Measurements from ENCODE around the gene ALKBH3.

Gene ALKBH3

GRCh38 chr11:43898574-43898973, 17.9 kb downstream of the ALKBH3 start:
- no peak for DNase-seq

- DNase-seq = no peak
Observed at GRCh38 chr11:43899094-43899493, 18.5 kb downstream of the ALKBH3 start.

DNA sequence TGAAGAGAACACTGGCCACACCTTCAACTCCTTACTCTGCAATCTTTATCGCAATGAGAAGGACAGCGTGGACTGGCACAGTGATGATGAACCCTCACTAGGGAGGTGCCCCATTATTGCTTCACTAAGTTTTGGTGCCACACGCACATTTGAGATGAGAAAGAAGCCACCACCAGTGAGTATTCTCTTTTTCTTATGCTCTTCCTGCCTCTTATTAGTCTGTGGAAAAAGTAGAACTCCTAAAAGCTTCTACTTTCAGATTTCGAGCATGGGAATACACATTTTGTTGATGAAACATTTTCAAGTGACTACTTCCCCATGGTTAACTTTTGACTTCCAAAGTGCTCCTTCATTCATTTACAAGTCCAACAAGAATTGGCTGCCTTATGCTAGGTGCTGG, 20.9 kb downstream of the ALKBH3 start:
- no peak for DNase-seq

DNA sequence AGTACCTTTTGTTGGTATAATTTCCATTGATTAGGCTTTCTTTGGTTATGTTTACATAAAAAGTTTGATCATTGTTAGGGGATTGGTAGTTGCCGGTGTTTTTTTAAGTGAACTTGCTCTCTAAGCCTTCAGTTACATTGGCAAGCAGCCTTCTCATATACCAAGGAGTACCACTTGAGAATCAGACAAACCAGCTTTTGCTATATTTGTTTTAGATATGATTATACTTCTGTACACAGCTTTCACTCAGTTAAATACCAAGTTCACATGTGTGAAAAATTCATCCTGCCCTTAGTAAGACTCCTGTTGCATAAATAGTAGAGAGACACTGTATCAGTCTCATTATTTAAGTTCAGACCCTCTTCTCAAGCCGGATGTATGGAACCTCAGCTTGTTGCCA, 22.4 kb downstream of the ALKBH3 start:
- DNase-seq = no peak

DNA sequence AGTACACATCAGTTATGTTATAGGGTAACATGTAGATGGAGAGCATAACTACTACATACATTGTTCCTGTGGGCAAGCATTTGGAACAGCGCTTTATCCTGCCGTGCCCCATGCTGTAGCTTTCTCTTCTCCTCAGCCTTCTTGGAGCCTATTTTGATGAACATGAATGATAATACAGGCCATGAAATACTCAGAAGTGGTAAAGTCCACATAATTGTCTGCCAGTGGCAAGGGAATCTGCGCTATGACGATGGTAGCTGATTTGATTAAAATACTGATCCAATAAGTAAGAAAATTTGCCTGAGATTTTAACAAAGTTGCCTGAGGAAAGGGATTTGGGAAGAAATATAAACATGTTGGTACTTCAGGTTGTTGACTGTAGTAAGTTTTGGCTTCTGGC, 23.3 kb downstream of the ALKBH3 start:
- no peak for DNase-seq

GRCh38 chr11:43904742-43905535, 24.3 kb downstream of the ALKBH3 start:
- DNase-seq = no peak

GRCh38 chr11:43905813-43906241, 25.2 kb downstream of the ALKBH3 start:
- no peak for DNase-seq

DNA sequence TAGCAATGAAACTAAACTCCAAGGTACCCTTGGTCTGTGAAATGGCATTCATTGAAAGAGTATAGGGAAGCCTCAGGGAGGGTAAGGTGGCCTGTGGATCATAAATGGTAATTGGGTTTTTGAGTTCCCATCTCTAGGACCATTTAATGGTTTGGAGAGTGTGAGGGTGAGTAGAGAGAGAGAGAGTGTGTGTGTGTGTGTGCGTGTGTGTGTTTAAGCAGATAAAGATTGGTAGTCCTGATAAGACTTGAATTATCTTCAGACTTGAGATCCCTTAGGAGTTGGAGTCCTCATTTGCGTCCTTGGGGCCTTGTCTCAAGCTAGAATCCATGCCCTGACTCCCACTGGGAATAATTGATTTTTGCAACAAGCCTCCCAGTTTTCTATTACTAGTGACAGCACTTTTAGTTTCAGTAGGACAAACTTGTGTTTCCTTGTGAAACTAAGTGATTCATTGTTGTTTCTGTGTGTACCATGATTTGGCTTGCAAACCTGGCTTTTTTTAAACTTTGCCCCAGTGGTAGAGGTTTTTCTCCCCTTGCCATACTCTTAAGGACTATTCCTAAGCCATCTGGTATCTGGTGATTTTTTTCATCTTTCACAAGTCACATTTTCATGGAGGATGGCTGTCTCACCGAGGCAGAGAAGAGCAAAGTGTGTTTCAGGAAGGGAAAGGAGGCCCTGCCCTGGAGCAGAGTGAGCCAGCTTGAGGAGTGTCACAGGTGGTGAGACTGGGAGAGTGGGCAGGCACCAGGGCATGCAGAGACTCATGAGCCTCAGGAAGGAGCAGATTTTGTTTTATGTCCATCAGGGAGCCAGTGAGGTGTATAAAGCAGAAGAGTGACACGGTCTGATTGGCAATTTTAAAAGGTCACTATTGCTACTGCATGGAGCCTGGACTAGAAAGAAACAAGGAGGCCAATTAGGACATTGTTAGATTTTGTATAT, 26.7 kb downstream of the ALKBH3 start:
- no peak for DNase-seq

- no peak for DNase-seq
Observed at GRCh38 chr11:43908191-43908590, 27.6 kb downstream of the ALKBH3 start.

DNA sequence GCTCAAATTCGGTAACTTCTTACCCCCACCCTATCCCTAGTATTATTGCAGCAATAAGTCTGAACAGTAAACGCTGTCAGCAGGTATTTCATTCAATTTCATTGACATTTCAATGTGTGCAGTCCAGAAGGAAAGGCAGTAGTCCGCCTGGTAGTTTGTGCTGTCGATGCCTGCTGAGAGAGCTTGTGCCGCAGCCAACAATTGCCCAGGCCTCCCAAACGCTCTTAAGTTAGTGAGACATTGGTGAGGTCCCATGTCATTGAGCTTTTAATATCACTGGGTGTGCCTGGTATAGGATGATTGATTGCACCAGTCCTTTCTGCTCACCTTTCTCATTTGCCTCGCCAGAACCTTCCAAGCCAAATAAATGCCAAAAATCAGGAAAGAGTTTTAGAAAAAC, 28.1 kb downstream of the ALKBH3 start:
- DNase-seq = no peak

- DNase-seq = no peak
Observed at GRCh38 chr11:43913829-43914380, 33.3 kb downstream of the ALKBH3 start.

GRCh38 chr11:43914466-43914865, 33.8 kb downstream of the ALKBH3 start:
- no peak for DNase-seq

GRCh38 chr11:43916621-43917020, 36.0 kb downstream of the ALKBH3 start:
- DNase-seq = no peak

DNA sequence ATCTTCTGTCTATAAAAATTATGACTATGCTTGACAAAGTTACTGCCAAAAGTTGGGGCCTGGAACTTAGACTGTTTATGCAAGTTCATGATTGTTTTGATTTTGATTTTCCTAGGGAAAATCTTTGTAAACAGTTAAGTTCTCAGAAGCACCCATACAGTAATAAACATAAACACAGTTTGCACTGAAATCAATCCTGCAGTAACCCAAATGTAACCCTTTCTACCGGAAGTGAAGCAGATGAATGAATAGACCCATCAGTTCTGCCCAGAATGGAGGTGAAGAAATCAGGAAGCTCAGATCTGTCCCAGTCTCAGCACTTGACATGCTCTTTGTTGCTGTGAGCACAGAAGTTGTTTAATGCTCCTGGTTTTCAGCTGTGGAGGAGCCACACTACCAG, 37.2 kb downstream of the ALKBH3 start:
- no peak for DNase-seq

DNA sequence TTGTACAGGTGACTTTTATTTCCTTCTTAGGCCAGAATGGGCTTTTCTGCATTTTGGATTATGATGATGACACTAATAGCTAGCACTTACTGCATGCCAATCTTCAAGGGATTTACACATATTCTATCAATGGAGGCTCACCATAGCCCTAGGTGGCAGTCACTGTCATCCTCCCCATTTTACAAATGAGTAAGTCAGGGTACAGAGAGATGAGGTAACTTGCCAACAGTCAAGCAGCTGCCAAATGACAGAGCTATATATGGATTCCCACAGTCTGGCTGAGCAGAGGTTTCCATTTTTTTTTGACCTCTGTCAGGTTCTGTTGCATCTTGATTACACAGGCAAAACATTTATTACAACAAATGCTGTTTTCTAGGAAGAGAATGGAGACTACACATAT, 38.0 kb downstream of the ALKBH3 start:
- no peak for DNase-seq

DNA sequence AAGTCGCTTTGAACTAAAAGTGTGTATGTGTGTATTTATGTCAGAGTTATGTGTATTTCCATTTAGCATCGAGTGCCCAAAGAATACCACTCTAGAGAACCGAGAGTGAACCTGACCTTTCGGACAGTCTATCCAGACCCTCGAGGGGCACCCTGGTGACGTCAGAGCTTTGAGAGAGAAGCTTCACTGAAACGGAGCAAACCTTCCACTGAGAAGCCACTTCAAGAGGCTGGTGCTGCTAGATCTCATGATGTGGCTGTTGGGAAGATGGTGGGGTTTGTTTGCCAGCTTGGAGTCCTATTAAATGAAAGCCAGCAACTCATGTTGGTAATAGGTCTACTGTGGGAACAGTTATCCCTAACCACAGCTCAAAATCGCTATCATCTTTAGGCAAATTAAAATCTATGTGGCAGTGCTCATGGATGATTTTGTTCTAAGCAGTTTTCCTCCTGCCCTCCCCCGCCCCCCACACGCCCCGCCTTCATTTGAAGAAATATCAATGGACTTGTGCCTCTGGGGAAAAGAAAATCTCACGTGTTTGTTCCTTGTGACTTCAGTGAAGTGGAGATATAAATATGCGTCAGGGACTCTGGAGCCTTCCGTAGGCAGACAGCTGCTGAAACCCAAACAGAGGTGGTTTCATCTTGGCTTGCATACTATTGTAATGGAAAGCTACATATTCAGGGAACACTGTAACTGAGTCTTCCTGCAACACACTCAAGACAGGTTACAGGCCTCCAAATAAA, 39.4 kb downstream of the ALKBH3 start:
- DNase-seq = no peak

DNA sequence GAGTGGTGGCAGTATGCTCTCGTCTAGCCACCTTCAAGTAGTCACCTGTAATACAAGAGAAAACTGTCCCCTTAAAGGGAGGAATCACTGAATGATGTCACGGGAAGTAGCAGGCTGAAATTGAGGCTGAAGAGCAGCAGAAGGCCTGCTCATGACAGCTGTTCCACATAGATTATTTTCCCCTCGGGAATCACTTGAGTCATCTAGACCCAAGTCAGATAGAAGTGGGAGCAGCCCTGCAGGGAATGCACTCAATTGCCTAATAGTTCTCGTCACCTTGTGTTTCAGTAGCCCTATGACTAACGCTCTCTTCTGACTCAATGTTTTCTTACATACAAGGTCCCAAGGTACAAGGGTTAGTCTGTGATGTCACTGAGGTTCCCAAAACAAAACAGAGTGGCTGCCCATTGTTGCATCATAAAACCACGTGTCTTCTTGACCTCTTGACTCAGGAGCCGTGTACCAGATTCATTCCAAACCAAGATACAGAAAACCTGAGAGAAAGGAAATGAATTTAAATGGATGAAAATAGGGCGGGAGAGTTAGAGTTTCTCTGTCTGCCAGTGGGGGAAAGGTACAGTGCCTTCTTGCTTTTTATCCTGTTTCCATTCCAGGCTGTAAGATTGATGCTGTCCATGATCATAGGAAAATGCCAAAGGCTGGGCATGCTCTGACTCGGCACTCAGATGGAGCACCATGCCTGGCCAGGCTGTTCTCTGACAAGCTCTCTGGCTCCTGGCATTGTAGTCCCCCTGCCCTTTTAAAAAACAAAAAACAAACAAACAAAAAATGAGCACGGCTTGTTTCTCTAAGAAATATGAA, 40.2 kb downstream of the ALKBH3 start:
- DNase-seq = peak; percentile 76

GRCh38 chr11:43921561-43922294, 41.1 kb downstream of the ALKBH3 start:
- DNase-seq = no peak

DNA sequence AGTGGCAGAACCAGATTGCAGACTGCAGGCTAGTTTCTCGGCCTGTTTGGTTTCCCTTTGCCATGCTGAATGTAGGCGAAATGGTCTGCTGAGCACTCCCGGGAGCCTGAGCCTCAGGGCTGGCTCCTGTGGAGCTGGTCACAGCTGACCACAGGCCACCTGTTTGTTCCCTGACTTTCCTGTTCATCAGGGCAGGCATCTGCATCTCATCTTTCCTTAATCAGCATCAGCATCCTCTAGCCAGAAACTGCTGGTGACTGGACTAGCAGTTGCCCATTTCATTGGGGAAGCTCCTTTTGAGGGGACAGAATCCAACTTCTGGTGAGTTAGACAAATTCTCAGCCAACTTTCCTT, 41.6 kb downstream of the ALKBH3 start:
- DNase-seq = no peak

- DNase-seq = no peak
Observed at GRCh38 chr11:43922744-43923405, 42.2 kb downstream of the ALKBH3 start.

All from activated CD4-positive, alpha-beta T cell treated with anti-CD3 and anti-CD28 coated beads, Interleukin-2, Interleukin-6, amounts not matched to agents 100 ng/mL and 50 ng/mL, durations not matched to agents 16 hours and 8 hours (primary cell).